GM19099 (cell line): Measurements from ENCODE around the gene CAP1.

Experiments
- POLR2A ChIP-seq: IDR thresholded peaks from 3 replicates; pipeline ENCODE4 v1.6.1; 2011; ENCODE audit warnings: low read depth; ENCODE audit not compliant: insufficient read length; ENCODE audit errors: extremely low read depth

The CAP1 gene

DNA sequence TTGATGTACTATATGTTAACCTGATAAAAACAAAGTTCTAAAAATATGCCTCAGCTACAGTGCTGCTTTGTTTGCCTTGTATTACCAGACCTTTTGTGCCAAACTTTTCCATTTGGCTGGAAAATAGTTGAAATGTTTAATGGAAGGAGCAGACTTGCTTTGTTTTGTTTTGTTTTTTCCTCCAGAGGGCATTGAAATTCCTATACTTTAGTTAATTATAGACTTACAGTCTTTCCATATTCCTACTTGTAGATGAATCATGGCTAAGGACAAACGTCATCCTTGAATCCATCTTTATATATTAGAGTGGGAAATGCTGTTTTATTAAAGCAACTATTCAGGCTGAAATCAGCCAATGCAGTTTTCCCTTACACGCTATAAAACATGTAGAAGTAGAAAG, 6.7 kb downstream of the CAP1 start:
- TF ChIP-seq POLR2A, result no peak

- no peak for TF ChIP-seq POLR2A
Observed at GRCh38 chr1:40047769-40048168, 7.2 kb downstream of the CAP1 start.

DNA sequence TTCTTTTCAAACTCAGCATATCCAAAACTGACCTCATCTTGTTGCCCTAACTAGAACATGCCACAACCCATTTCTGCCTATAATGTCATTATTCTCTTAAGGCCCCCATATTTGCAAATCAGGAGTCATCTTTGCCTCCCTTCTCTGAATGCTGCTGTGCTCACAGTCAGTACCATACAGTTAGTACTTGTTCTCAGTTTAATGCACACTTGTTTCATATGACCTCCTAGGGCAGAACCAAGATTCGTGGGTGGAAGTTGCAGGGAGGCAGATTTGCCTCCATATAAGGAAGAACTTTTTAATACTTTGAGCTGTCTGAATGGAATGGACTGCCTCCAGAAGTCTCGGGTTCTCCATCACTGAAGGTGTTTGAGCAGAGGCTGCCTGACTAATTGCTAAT, 9.2 kb downstream of the CAP1 start:
- no peak for TF ChIP-seq POLR2A

- no peak for TF ChIP-seq POLR2A
Observed at GRCh38 chr1:40050863-40051262, 10.3 kb downstream of the CAP1 start.

GRCh38 chr1:40053138-40053887, 12.8 kb downstream of the CAP1 start:
- TF ChIP-seq POLR2A, result no peak

DNA sequence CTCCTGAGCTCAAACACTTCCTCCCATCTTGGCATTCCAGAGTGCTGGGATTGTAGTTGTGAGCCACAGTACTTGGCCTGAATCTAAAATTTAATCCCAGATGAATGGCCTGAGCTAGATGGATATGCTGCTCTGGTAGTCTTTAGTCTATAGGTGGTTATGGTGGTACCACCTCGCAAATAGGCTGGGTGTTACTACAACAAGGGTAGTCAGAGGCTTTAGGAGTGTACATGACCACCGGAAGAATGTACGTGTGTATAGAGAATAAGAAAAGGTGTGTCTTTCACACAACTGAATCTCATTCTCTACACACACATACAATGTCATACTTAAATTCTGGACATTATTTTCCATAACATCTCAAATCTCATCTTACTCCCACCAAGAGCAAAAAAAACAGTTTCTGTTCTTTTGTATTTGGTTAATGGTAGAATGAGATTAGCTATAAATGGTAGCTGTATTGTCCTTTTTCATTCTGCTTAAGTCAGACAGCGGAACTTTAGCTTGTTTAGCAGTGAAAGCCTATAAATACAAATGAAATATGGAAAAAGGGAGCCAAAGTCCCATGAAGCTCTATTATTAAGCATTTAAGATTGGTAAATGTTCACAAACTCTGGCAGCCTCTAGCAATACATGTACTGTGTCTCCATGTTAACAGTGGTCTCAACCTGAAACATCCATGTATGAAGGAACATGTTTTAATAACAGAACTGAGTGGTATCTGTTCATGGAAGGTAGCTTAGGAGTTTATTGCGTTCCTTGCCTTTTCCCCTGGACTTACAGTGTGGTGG, 16.2 kb downstream of the CAP1 start:
- no peak for TF ChIP-seq POLR2A

GRCh38 chr1:40057310-40058030, 16.9 kb downstream of the CAP1 start:
- TF ChIP-seq POLR2A, result no peak

DNA sequence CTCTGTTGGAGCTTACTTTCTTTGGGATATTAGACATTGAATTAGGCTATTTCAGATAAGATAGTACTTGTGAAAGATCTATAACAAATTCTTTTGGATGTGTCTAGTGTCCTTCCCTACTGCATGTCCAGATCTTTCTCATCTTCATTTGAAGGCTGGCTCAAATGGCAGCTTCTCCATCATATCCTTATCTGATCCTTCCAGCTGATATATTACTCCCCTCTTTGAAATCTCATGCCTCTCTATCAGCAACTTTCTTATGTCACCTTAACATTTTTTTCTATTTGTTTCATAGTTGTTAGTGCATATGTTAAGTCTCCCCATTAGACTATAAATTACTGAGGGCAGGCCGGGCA, 17.5 kb downstream of the CAP1 start:
- TF ChIP-seq POLR2A, result no peak

- no peak for TF ChIP-seq POLR2A
Observed at GRCh38 chr1:40058453-40059337, 18.2 kb downstream of the CAP1 start.

- TF ChIP-seq POLR2A, result no peak
Observed at GRCh38 chr1:40059338-40059959, 18.9 kb downstream of the CAP1 start.

GRCh38 chr1:40059960-40060750, 19.6 kb downstream of the CAP1 start:
- TF ChIP-seq POLR2A, result no peak

DNA sequence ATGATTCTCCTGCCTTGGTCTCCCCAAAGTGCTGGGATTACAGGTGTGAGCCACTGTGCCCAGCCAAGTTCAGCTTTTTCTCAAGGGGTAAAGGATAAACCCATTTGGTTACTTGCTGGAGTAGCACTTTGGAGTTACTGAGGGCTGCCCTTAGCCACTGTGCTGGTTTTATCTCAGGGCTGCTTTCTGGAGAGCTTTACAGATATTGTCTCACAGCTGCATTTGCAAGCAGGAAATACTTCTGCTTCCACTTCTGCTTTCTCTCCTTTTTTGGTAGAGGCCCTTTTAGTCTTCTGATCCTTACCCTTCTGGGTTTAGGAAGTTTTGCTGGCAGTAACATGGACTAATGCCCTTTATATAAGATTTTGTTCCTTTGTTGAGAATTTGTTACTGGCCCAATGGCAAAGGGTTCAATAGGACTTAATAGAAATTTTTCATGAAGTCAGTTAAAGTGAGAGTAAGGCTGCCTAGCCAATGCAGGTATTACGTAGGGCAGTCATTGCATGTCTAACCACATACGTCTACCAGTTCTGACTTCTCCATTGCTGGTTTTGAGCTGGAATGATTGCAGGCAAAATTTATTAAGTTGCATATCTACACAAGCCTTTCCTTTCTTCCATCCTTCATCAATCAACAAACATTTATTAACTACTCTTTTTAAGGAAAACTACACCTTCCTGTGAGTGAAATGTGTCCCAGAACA, 24.4 kb downstream of the CAP1 start:
- TF ChIP-seq POLR2A, result no peak

GRCh38 chr1:40067023-40067422, 26.5 kb downstream of the CAP1 start:
- no peak for TF ChIP-seq POLR2A
